Transverse colon (tissue), 4 donors: Measurements from ENCODE around the gene RPTOR. TPM values are rescaled to one million over a fixed set of nuclear protein-coding genes. Genes with fewer than 3 reads are reported as not detected.

Experiments
- DNase-seq: peaks from one replicate; pipeline ENCODE4 v3.0.0-alpha.2; 2019
- H3K27ac ChIP-seq, 4 donors: fragments of 200-600 bp; sonication (generic); 2 replicates each; pipeline ENCODE4 v1.5.1; 2016 to 2018; ENCODE audit warnings: inconsistent platforms in 4 of 4
- H3K27me3 ChIP-seq: fragments of 200-600 bp; sonication (generic); 2 replicates; pipeline ENCODE4 v1.5.1; 2017; ENCODE audit warnings: inconsistent platforms
- H3K36me3 ChIP-seq, 4 donors: fragments of 200-600 bp; sonication (generic); 2 replicates each; pipeline ENCODE4 v1.5.1; 2017 to 2019; ENCODE audit warnings: inconsistent platforms in 4 of 4
- H3K4me1 ChIP-seq, 4 donors: fragments of 200-600 bp; sonication (generic); 2 replicates each; pipeline ENCODE4 v1.5.1; 2017 to 2020; ENCODE audit warnings: inconsistent platforms in 4 of 4
- H3K4me3 ChIP-seq, 4 donors: fragments of 200-600 bp; sonication (generic); 1 replicate in 1 of 4; 2 replicates in 3 of 4; pipeline versions ENCODE4 v1.5.1 to v1.6.1; 2017 to 2019; ENCODE audit warnings: inconsistent platforms in 4 of 4
- H3K9me3 ChIP-seq, 2 donors: fragments of 200-600 bp; sonication (generic); 2 replicates each; pipeline ENCODE4 v1.5.1; 2017 to 2019; ENCODE audit warnings: inconsistent platforms in 2 of 2
- EP300 ChIP-seq: sonication (generic); formaldehyde crosslinking; IDR thresholded peaks from one replicate; pipeline ENCODE4 v1.6.1; 2017; ENCODE audit warnings: antibody characterized with exemption, low read depth
- POLR2A ChIP-seq: fragments of 450-650 bp; IDR thresholded peaks from one replicate; pipeline ENCODE4 v1.6.1; 2016; ENCODE audit warnings: antibody characterized with exemption, mild to moderate bottlenecking, moderate library complexity
- POLR2AphosphoS5 ChIP-seq, 3 donors: sonication (generic); formaldehyde crosslinking; IDR thresholded peaks; one replicate each; pipeline ENCODE4 v1.6.1; 2016; ENCODE audit warnings: antibody characterized with exemption in 3 of 3
- WGBS, 2 donors: methylation state at CpG; one replicate each; pipeline ENCODE4 v1.1.5; 2018; ENCODE audit warnings: low coverage in 1 of 2; 5-methylcytosine and 5-hydroxymethylcytosine counted together
- in situ Hi-C, 4 donors: fragments of 200-750 bp; cut with MboI; loops; one replicate each; pipeline versions ENCODE4 v1.15.0 to v1.15.1; 2017; ENCODE audit warnings: low sequenced_read_pairs in 3 of 4, low pct_ligation_motif_present in 1 of 4, low pct_unique_long_range_greater_than_20kb in 1 of 4
- intact Hi-C: fragments of 100-400 bp; cut with DNase I; formaldehyde crosslinking; loops from one replicate; pipeline ENCODE4 v1.15.1; 2023; ENCODE audit warnings: low total_unique reads
- total RNA-seq, 4 donors: library from RNA; depleted of rRNA; stranded (reverse); fragments of >200 nt; gene quantifications; one replicate each; pipeline ENCODE4 v1.1.0, GENCODE V29; 2016
- TF ChIP-seq, protein P1 (sequence below), 5 experiments: fragments of 200-600 bp in 3 of 5; fragments of 450-650 bp in 2 of 5; sonication (generic) in 3 of 5; IDR thresholded peaks; 1 replicate in 2 of 5; 2 replicates in 3 of 5; pipeline ENCODE4 v1.5.1; 2016 to 2017; ENCODE audit warnings: antibody characterized with exemption in 5 of 5, inconsistent platforms in 3 of 5, mild to moderate bottlenecking in 2 of 5, moderate library complexity in 1 of 5

RPTOR gene
- total RNA-seq, 4 donors from 2014 or later, result 28.9 to 79.3 (median 48.0) TPM

- Histone ChIP-seq H3K4me3 (no peak overlapping the region), H3K36me3 (no peaks in the 10 kb centered on the region), H3K4me1 (peaks cover 0 to 18% (median 13%) of the 10 kb centered on the region in 4 donors), H3K9me3 (no peaks in the 10 kb centered on the region), H3K27ac (no peak overlapping the region), H3K27me3 (no peaks in the 10 kb centered on the region)
- WGBS, 2 donors, result 95 to 96% methylated on average over 11 to 12 of the region's 12 CpGs
- in situ Hi-C loops (no loop called here), intact Hi-C loops (no loop called here)
- TF ChIP-seq POLR2A (no peak), POLR2AphosphoS5 (IDR thresholded peaks at IDR 0.05) (no peak), EP300 (no peak)
- TF ChIP-seq, protein P1, sequence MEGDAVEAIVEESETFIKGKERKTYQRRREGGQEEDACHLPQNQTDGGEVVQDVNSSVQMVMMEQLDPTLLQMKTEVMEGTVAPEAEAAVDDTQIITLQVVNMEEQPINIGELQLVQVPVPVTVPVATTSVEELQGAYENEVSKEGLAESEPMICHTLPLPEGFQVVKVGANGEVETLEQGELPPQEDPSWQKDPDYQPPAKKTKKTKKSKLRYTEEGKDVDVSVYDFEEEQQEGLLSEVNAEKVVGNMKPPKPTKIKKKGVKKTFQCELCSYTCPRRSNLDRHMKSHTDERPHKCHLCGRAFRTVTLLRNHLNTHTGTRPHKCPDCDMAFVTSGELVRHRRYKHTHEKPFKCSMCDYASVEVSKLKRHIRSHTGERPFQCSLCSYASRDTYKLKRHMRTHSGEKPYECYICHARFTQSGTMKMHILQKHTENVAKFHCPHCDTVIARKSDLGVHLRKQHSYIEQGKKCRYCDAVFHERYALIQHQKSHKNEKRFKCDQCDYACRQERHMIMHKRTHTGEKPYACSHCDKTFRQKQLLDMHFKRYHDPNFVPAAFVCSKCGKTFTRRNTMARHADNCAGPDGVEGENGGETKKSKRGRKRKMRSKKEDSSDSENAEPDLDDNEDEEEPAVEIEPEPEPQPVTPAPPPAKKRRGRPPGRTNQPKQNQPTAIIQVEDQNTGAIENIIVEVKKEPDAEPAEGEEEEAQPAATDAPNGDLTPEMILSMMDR (IDR thresholded peaks at IDR 0.05), result no peak
- no peak for DNase-seq
These were observed 304.5 kb downstream of the RPTOR start for GRCh38 chr17:80849119-80849518.

- peaks cover 0 to 18% (median 13%) of the 10 kb centered on the region in 4 donors for H3K4me1 ChIP-seq
- 93 to 97% methylated on average over 7 to 9 of the region's 9 CpGs for WGBS, 2 donors
- H3K4me3 ChIP-seq, result no peak overlapping the region
- H3K27ac ChIP-seq, result no peak overlapping the region
- no peaks in the 10 kb centered on the region for H3K27me3 ChIP-seq
- H3K9me3 ChIP-seq, result no peaks in the 10 kb centered on the region
- intact Hi-C loops, result no loop called here
- TF ChIP-seq EP300, result no peak
- TF ChIP-seq POLR2AphosphoS5 (IDR thresholded peaks at IDR 0.05), result no peak
- TF ChIP-seq POLR2A, result no peak
- TF ChIP-seq, protein P1 (IDR thresholded peaks at IDR 0.05), result no peak
- in situ Hi-C loops, result loop anchor here in 1 of 4 donors (25.0 kb wide), 1 partner anchor 413 kb away; no protein-coding TSS in a partner anchor
- no peaks in the 10 kb centered on the region for H3K36me3 ChIP-seq
- DNase-seq, result no peak
These were observed 305.5 kb downstream of the RPTOR start for GRCh38 chr17:80850109-80850508.

DNA sequence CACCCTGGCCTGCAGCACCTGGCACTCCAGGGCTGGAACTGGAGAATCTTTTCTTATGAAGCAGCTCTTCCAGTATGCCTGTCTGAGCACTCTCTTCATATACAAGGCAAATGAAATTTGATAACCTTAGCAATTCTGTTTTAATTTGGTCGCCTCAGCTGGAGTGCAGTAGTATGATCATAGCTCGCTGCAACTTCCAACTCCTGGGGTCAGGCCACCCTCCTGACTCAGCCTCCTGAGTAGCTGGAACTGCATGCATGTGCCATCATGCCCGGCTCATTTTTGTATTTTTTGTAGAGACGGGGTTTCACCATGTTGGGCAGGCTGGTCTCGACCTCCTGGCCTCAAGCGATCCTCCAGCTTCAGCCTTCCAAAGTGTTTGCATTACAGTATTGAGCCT is 306.2 kb downstream of the RPTOR start:
- intact Hi-C loops (no loop called here), in situ Hi-C loops (loop anchor here in 1 of 4 donors (25.0 kb wide), 1 partner anchor 414 kb away; no protein-coding TSS in a partner anchor)
- H3K27ac ChIP-seq, result no peak overlapping the region
- no peaks in the 10 kb centered on the region for H3K27me3 ChIP-seq
- no peaks in the 10 kb centered on the region for H3K36me3 ChIP-seq
- peaks cover 0 to 23% (median 15%) of the 10 kb centered on the region in 4 donors for H3K4me1 ChIP-seq
- 90 to 100% methylated on average over 4 to 6 of the region's 6 CpGs for WGBS, 2 donors
- H3K9me3 ChIP-seq, result no peaks in the 10 kb centered on the region
- no peak overlapping the region for H3K4me3 ChIP-seq
- TF ChIP-seq POLR2AphosphoS5 (IDR thresholded peaks at IDR 0.05), result no peak
- TF ChIP-seq POLR2A, result no peak
- TF ChIP-seq, protein P1 (IDR thresholded peaks at IDR 0.05), result no peak
- no peak for TF ChIP-seq EP300
- no peak for DNase-seq

- Histone ChIP-seq H3K36me3 (no peaks in the 10 kb centered on the region), H3K27me3 (no peaks in the 10 kb centered on the region), H3K9me3 (no peaks in the 10 kb centered on the region), H3K27ac (no peak overlapping the region), H3K4me1 (peaks cover 0 to 28% (median 18%) of the 10 kb centered on the region in 4 donors), H3K4me3 (no peak overlapping the region)
- WGBS, 2 donors, result 90 to 96% methylated on average over 4 to 17 of the region's 17 CpGs
- intact Hi-C loops (no loop called here), in situ Hi-C loops (loop anchor here in 1 of 4 donors (25.0 kb wide), 1 partner anchor 414 kb away; no protein-coding TSS in a partner anchor)
- TF ChIP-seq EP300 (no peak), POLR2A (no peak), POLR2AphosphoS5 (IDR thresholded peaks at IDR 0.05) (no peak)
- TF ChIP-seq, protein P1 (IDR thresholded peaks at IDR 0.05), result no peak
- no peak for DNase-seq
These were observed 306.8 kb downstream of the RPTOR start for GRCh38 chr17:80851277-80851925.
